ENCODE measurements around the gene ATG14. TPM values are rescaled to one million over a fixed set of nuclear protein-coding genes. Genes with fewer than 3 reads are reported as not detected.

ATG14 gene
- total and polyA plus RNA-seq, 2 donors (not counting 1 experiment from before 2014, with no cell fraction given): 7.2 to 15.5 TPM

DNA sequence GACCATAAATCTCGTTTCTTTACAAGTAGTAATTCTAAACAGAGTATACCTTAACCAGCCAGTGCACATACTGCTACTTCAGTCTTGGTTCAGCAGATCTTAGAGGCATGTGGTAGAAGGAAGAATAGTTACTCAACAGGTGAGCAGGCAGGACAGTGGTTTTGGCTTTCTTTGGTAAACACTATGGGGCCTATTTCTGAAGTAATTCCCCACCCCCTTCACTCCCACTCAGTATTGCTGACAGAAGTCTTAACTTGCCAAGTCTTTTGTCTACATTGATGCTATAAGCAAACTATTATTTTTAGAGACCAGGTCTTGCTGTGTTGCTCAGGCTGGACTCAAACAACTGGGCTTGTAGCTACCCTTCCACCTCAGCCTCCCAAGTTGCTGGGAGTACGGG is 71.9 kb downstream of the ATG14 start:
- Histone ChIP-seq H4K20me1 (ENCODE audit: control insufficient read depth, insufficient read depth, low read length, poor library complexity, severe bottlenecking) (peaks cover 18% of the 10 kb centered on the region), H3K9ac (ENCODE audit: low read length) (no peak overlapping the region), H2AFZ (ENCODE audit: insufficient read depth, low read depth, low read length, poor library complexity, severe bottlenecking) (no peak overlapping the region), H3K9me3 (ENCODE audit: control extremely low read depth in 1 of 3, control insufficient read depth in 2 of 3, insufficient read depth in 1 of 3, low read length in 2 of 3) (no peaks in the 10 kb centered on the region), H3K27ac (ENCODE audit: low read length in 2 of 2) (no peak overlapping the region), H3K36me3 (replicated peaks in 1 of 2; ENCODE audit: control extremely low read depth in 1 of 2, control insufficient read depth in 1 of 2, extremely low read depth in 1 of 2, insufficient read depth in 2 of 2, low read length in 1 of 2) (peaks cover 0 to 1% of the 10 kb centered on the region in 2 experiments), H3K4me2 (replicated peaks; ENCODE audit: low read depth, low read length, poor library complexity, severe bottlenecking) (no peak overlapping the region), H3K4me3 (ENCODE audit: control extremely low read depth in 1 of 5, extremely low read depth in 1 of 5, insufficient read depth in 1 of 5, low read depth in 2 of 5, low read length in 4 of 5) (no peak overlapping the region), H3K79me2 (ENCODE audit: control insufficient read depth, insufficient read depth, low read length) (peaks cover 88% of the 10 kb centered on the region), H3K27me3 (replicated peaks in 1 of 4; ENCODE audit: control extremely low read depth in 1 of 4, control insufficient read depth in 3 of 4, insufficient read depth in 4 of 4, low read length in 3 of 4) (no peaks in the 10 kb centered on the region), H3K4me1 (ENCODE audit: control insufficient read depth in 2 of 2, insufficient read depth in 2 of 2, low read length in 2 of 2) (peaks cover 4% of the 10 kb centered on the region in 2 donors)
- no peak overlapping the region for H3K27ac Mint-ChIP-seq
- CTCF ChIA-PET: interaction anchor here (0.7 kb wide), 1 partner anchor 68 kb away, joined by 3 read pairs; no protein-coding TSS in a partner anchor
- H3K4me3 Mint-ChIP-seq: no peak overlapping the region
- TF ChIP-seq EZH2 (IDR thresholded peaks at IDR 0.05; ENCODE audit: borderline replicate concordance, insufficient read depth, low read depth, low read length, poor library complexity, severe bottlenecking) (no peak), CTCF (IDR thresholded peaks at IDR 0.05) (no peak)
- H3K4me1 Mint-ChIP-seq: peaks cover 41% of the 10 kb centered on the region
- POLR2A ChIA-PET: no interaction called here
- 33% methylated on average over 1 of the region's 2 CpGs for WGBS (ENCODE audit: insufficient coverage)
- no peak for ATAC-seq (ENCODE audit: low read depth)
- H3K27me3 Mint-ChIP-seq: no peaks in the 10 kb centered on the region
- intact Hi-C loops (cut with micrococcal nuclease): loop anchor here (5.0 kb wide), 1 partner anchor 37 kb away; no protein-coding TSS in a partner anchor
- no peak for DNase-seq
- H3K9me3 Mint-ChIP-seq (ENCODE audit: insufficient read depth): no peaks in the 10 kb centered on the region

GRCh38 chr14:55336691-55337090 is 74.9 kb downstream of the ATG14 start:
- H3K79me2 ChIP-seq (ENCODE audit: control insufficient read depth, insufficient read depth, low read length): peaks cover 89% of the 10 kb centered on the region
- H3K9ac ChIP-seq (ENCODE audit: low read length): no peak overlapping the region
- Mint-ChIP-seq H3K4me3 (no peak overlapping the region), H3K9me3 (ENCODE audit: insufficient read depth) (no peaks in the 10 kb centered on the region), H3K27ac (no peak overlapping the region), H3K4me1 (peaks cover 61% of the 10 kb centered on the region), H3K27me3 (no peaks in the 10 kb centered on the region)
- no peak overlapping the region for H3K4me3 ChIP-seq (ENCODE audit: control extremely low read depth in 1 of 5, extremely low read depth in 1 of 5, insufficient read depth in 1 of 5, low read depth in 2 of 5, low read length in 4 of 5)
- ChIA-PET POLR2A (no interaction called here), CTCF (no interaction called here)
- H2AFZ ChIP-seq (ENCODE audit: insufficient read depth, low read depth, low read length, poor library complexity, severe bottlenecking): no peak overlapping the region
- peaks cover 0 to 1% of the 10 kb centered on the region in 2 experiments for H3K36me3 ChIP-seq (replicated peaks in 1 of 2; ENCODE audit: control extremely low read depth in 1 of 2, control insufficient read depth in 1 of 2, extremely low read depth in 1 of 2, insufficient read depth in 2 of 2, low read length in 1 of 2)
- H3K4me1 ChIP-seq (ENCODE audit: control insufficient read depth in 2 of 2, insufficient read depth in 2 of 2, low read length in 2 of 2): peaks cover 27 to 30% of the 10 kb centered on the region in 2 donors
- no peak for DNase-seq
- H3K9me3 ChIP-seq (ENCODE audit: control extremely low read depth in 1 of 3, control insufficient read depth in 2 of 3, insufficient read depth in 1 of 3, low read length in 2 of 3): no peaks in the 10 kb centered on the region
- no CpG with 5 or more reads among the region's 3 CpGs for WGBS (ENCODE audit: insufficient coverage)
- no peaks in the 10 kb centered on the region for H3K27me3 ChIP-seq (replicated peaks in 1 of 4; ENCODE audit: control extremely low read depth in 1 of 4, control insufficient read depth in 3 of 4, insufficient read depth in 4 of 4, low read length in 3 of 4)
- no peaks in the 10 kb centered on the region for H4K20me1 ChIP-seq (ENCODE audit: control insufficient read depth, insufficient read depth, low read length, poor library complexity, severe bottlenecking)
- ATAC-seq (ENCODE audit: low read depth): no peak
- intact Hi-C loops (cut with micrococcal nuclease): loop anchor here (5.0 kb wide), 1 partner anchor 34 kb away; no protein-coding TSS in a partner anchor
- H3K4me2 ChIP-seq (replicated peaks; ENCODE audit: low read depth, low read length, poor library complexity, severe bottlenecking): no peak overlapping the region
- TF ChIP-seq CTCF (IDR thresholded peaks at IDR 0.05) (no peak), EZH2 (IDR thresholded peaks at IDR 0.05; ENCODE audit: borderline replicate concordance, insufficient read depth, low read depth, low read length, poor library complexity, severe bottlenecking) (no peak)
- no peak overlapping the region for H3K27ac ChIP-seq (ENCODE audit: low read length in 2 of 2)
